ENCODE measurements around the gene BTLA. TPM values are rescaled to one million over a fixed set of nuclear protein-coding genes. Genes with fewer than 3 reads are reported as not detected.
A peak's percentile ranks its signal among the peaks of the same experiment; 100 is the strongest.
"Not testable (repeated sequence)": the region's sequence is repeated elsewhere in the genome, so short reads cannot be mapped to it uniquely, and the experiment has no call there.

BTLA gene
- total RNA-seq, 2 experiments from 2014 or later = 21.0 to 21.7 TPM

- DNase-seq (no peak), ATAC-seq (no peak)
- Mint-ChIP-seq H3K9me3 (ENCODE audit: low read depth) (no peaks in the 10 kb centered on the region), H3K27ac (no peak overlapping the region), H3K4me3 (no peak overlapping the region), H3K27me3 (no peaks in the 10 kb centered on the region), H3K36me3 (ENCODE audit: low read depth) (no peaks in the 10 kb centered on the region), H3K4me1 (peaks cover 6% of the 10 kb centered on the region)
- ChIA-PET CTCF (interaction anchor here (1.6 to 2.2 kb wide), 2 partner anchors 9 to 123 kb away, joined by 3 to 6 read pairs; no protein-coding TSS in a partner anchor), POLR2A (no interaction called here)
- intact Hi-C loops (cut with DNase I, micrococcal nuclease) = no loop called here
Measured at GRCh38 chr3:112448939-112449338, 50.3 kb downstream of the BTLA start.

GRCh38 chr3:112446343-112446742, 52.9 kb downstream of the BTLA start:
- Mint-ChIP-seq H3K4me3 (no peak overlapping the region), H3K4me1 (peaks cover 6% of the 10 kb centered on the region), H3K36me3 (ENCODE audit: low read depth) (no peaks in the 10 kb centered on the region), H3K27me3 (no peaks in the 10 kb centered on the region), H3K27ac (no peak overlapping the region), H3K9me3 (ENCODE audit: low read depth) (no peaks in the 10 kb centered on the region)
- intact Hi-C loops (cut with DNase I, micrococcal nuclease) = no loop called here
- ATAC-seq = no peak
- DNase-seq = no peak
- ChIA-PET POLR2A (no interaction called here), CTCF (interaction anchor here (1.0 kb wide), 1 partner anchor 9 kb away, joined by 5 read pairs; no protein-coding TSS in a partner anchor)

- intact Hi-C loops (cut with DNase I, micrococcal nuclease) = no loop called here
- Mint-ChIP-seq H3K9me3 (ENCODE audit: low read depth) (no peaks in the 10 kb centered on the region), H3K4me3 (no peak overlapping the region), H3K4me1 (peaks cover 6% of the 10 kb centered on the region), H3K27ac (no peak overlapping the region), H3K27me3 (no peaks in the 10 kb centered on the region), H3K36me3 (ENCODE audit: low read depth) (no peaks in the 10 kb centered on the region)
- POLR2A ChIA-PET = no interaction called here
- no peak for DNase-seq
- no peak for ATAC-seq
- CTCF ChIA-PET = interaction anchor here (1.0 kb wide), 2 partner anchors 9 to 24 kb away, joined by 3 to 5 read pairs; no protein-coding TSS in a partner anchor
Measured at GRCh38 chr3:112445839-112446238, 53.4 kb downstream of the BTLA start.

GRCh38 chr3:112437146-112438022, 61.9 kb downstream of the BTLA start:
- Mint-ChIP-seq H3K4me3 (no peak overlapping the region), H3K27ac (peak overlapping the region; percentile 64), H3K4me1 (peaks cover 39% of the 10 kb centered on the region), H3K36me3 (ENCODE audit: low read depth) (peaks cover 8% of the 10 kb centered on the region), H3K27me3 (no peaks in the 10 kb centered on the region), H3K9me3 (ENCODE audit: low read depth) (peaks cover 7% of the 10 kb centered on the region)
- ATAC-seq (peak; percentile 92), DNase-seq (peak; percentile 22)
- intact Hi-C loops (cut with DNase I, micrococcal nuclease) = loop anchor here (1.0 to 5.0 kb wide), 5 partner anchors 45 to 325 kb away; no protein-coding TSS in a partner anchor
- ChIA-PET CTCF (interaction anchor here (0.6 to 3.2 kb wide), 27 partner anchors 9 to 326 kb away, joined by 3 to 24 read pairs (median 3); partner anchors contain the start of genes CD200 and SLC9C1), POLR2A (interaction anchor here (1.0 kb wide), 1 partner anchor 99 kb away, joined by 3 read pairs; no protein-coding TSS in a partner anchor)

- Mint-ChIP-seq H3K27me3 (no peaks in the 10 kb centered on the region), H3K27ac (no peak overlapping the region), H3K9me3 (ENCODE audit: low read depth) (peaks cover 11% of the 10 kb centered on the region), H3K4me3 (no peak overlapping the region), H3K36me3 (ENCODE audit: low read depth) (peaks cover 10% of the 10 kb centered on the region), H3K4me1 (peaks cover 28% of the 10 kb centered on the region)
- ATAC-seq (no peak), DNase-seq (no peak)
- ChIA-PET CTCF (interaction anchor here (1.6 kb wide), 1 partner anchor 84 kb away, joined by 3 read pairs; no protein-coding TSS in a partner anchor), POLR2A (no interaction called here)
- intact Hi-C loops (cut with DNase I, micrococcal nuclease) = loop anchor here in 1 of 2 experiments (2.0 kb wide), 1 partner anchor 15 kb away; no protein-coding TSS in a partner anchor
Measured at GRCh38 chr3:112429960-112430359, 69.3 kb downstream of the BTLA start.

GRCh38 chr3:112427123-112427522, 72.1 kb downstream of the BTLA start:
- peaks cover 9% of the 10 kb centered on the region for H3K4me1 Mint-ChIP-seq

GRCh38 chr3:112425858-112426750, 73.2 kb downstream of the BTLA start:
- Mint-ChIP-seq H3K9me3 (ENCODE audit: low read depth) (peaks cover 2% of the 10 kb centered on the region), H3K4me3 (no peak overlapping the region), H3K4me1 (peaks cover 6% of the 10 kb centered on the region), H3K27ac (no peak overlapping the region), H3K36me3 (ENCODE audit: low read depth) (no peaks in the 10 kb centered on the region), H3K27me3 (no peaks in the 10 kb centered on the region)
- DNase-seq (no peak), ATAC-seq (no peak)
- ChIA-PET POLR2A (no interaction called here), CTCF (no interaction called here)
- intact Hi-C loops (cut with DNase I, micrococcal nuclease) = no loop called here

More at GRCh38 chr3:112427123-112427522, 72.1 kb downstream of the BTLA start:
- Mint-ChIP-seq H3K27ac (no peak overlapping the region), H3K36me3 (ENCODE audit: low read depth) (peaks cover 4% of the 10 kb centered on the region), H3K27me3 (no peaks in the 10 kb centered on the region), H3K4me3 (no peak overlapping the region), H3K9me3 (ENCODE audit: low read depth) (peaks cover 6% of the 10 kb centered on the region)
- POLR2A ChIA-PET = no interaction called here
- CTCF ChIA-PET = no interaction called here
- ATAC-seq (no peak), DNase-seq (no peak)
- intact Hi-C loops (cut with DNase I, micrococcal nuclease) = no loop called here

- POLR2A ChIA-PET = no interaction called here
Measured at GRCh38 chr3:112425382-112425781, 73.9 kb downstream of the BTLA start.

GRCh38 chr3:112424394-112424793, 74.9 kb downstream of the BTLA start:
- Mint-ChIP-seq H3K27ac (no peak overlapping the region), H3K36me3 (ENCODE audit: low read depth) (no peaks in the 10 kb centered on the region), H3K9me3 (ENCODE audit: low read depth) (no peaks in the 10 kb centered on the region), H3K4me3 (no peak overlapping the region), H3K27me3 (no peaks in the 10 kb centered on the region), H3K4me1 (peaks cover 6% of the 10 kb centered on the region)
- ATAC-seq (no peak), DNase-seq (no peak)
- POLR2A ChIA-PET = no interaction called here
- CTCF ChIA-PET = interaction anchor here (0.8 to 1.2 kb wide), 3 partner anchors 13 to 96 kb away, joined by 3 to 4 read pairs (median 4); no protein-coding TSS in a partner anchor
- intact Hi-C loops (cut with DNase I, micrococcal nuclease) = no loop called here

More at GRCh38 chr3:112425382-112425781, 73.9 kb downstream of the BTLA start:
- intact Hi-C loops (cut with DNase I, micrococcal nuclease) = no loop called here
- Mint-ChIP-seq H3K9me3 (ENCODE audit: low read depth) (no peaks in the 10 kb centered on the region), H3K4me3 (no peak overlapping the region), H3K27me3 (no peaks in the 10 kb centered on the region), H3K27ac (no peak overlapping the region), H3K36me3 (ENCODE audit: low read depth) (no peaks in the 10 kb centered on the region), H3K4me1 (peaks cover 6% of the 10 kb centered on the region)
- DNase-seq (no peak), ATAC-seq (no peak)
- CTCF ChIA-PET = interaction anchor here (0.6 to 1.2 kb wide), 2 partner anchors 75 to 95 kb away, joined by 4 read pairs; no protein-coding TSS in a partner anchor

- ATAC-seq = not testable (repeated sequence)
Measured at GRCh38 chr3:112422921-112423320, 76.4 kb downstream of the BTLA start.

GRCh38 chr3:112418526-112418925, 80.7 kb downstream of the BTLA start:
- H3K9me3 Mint-ChIP-seq (ENCODE audit: low read depth); H3K36me3 Mint-ChIP-seq (ENCODE audit: low read depth); H3K27ac Mint-ChIP-seq; CTCF ChIA-PET; ATAC-seq; DNase-seq; H3K27me3 Mint-ChIP-seq; H3K4me3 Mint-ChIP-seq; POLR2A ChIA-PET; intact Hi-C loops (cut with DNase I, micrococcal nuclease); H3K4me1 Mint-ChIP-seq: not testable (repeated sequence)

More at GRCh38 chr3:112422921-112423320, 76.4 kb downstream of the BTLA start:
- H3K36me3 Mint-ChIP-seq (ENCODE audit: low read depth); H3K9me3 Mint-ChIP-seq (ENCODE audit: low read depth); intact Hi-C loops (cut with DNase I, micrococcal nuclease); CTCF ChIA-PET; POLR2A ChIA-PET; DNase-seq; H3K27me3 Mint-ChIP-seq; H3K4me3 Mint-ChIP-seq; H3K4me1 Mint-ChIP-seq; H3K27ac Mint-ChIP-seq: not testable (repeated sequence)

All from activated CD4-positive, alpha-beta T cell treated with anti-CD3 and anti-CD28 coated beads for 36 hours (primary cell).